GM12875 (cell line): ENCODE data around the gene PCBP4.
A peak's percentile ranks its signal among the peaks of the same experiment; 100 is the strongest.

ENCODE experiments used
- H3K4me3 ChIP-seq: one replicate; pipeline ENCODE4 v1.5.1; 2011; ENCODE audit warnings: low read depth, low read length, control low read depth
- CTCF ChIP-seq: IDR thresholded peaks from 2 replicates; pipeline ENCODE4 v1.5.1; 2011; ENCODE audit warnings: low read depth, mild to moderate bottlenecking, control low read depth, inconsistent platforms, low read length, moderate library complexity, borderline replicate concordance; ENCODE audit not compliant: insufficient read depth

The PCBP4 gene

GRCh38 chr3:51967384-51968169, at the start of gene PCBP4:
PCBP4 (minus strand) TSS chr3:51967454; CDS start chr3:51961240, 6,214 bp downstream.
- no peak for TF ChIP-seq CTCF
- peak within 1 kb of the TSS; percentile 62 for H3K4me3 ChIP-seq

GRCh38 chr3:52015438-52016228, 48.4 kb upstream of the PCBP4 start:
- no peak overlapping the region for H3K4me3 ChIP-seq
- TF ChIP-seq CTCF = no peak

DNA sequence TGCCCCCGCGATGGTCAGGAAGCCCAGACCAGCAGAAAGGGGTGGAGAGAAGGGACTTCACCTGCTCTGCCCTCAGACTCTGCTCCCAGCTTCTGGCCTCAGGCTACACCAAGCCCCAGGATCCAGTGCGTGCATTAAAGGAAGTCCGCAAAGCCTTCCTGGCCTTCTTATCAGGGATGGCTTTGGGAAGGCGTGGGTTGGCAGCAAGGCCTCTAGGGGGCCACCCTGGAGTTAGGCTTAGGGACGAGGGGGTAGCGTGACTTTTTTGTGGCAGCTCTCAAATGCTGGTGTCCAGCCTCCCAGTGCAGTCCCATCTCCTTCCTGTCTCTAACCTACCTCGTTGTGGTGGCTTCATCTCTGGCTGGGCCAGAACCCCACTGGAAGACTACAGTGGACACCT, 47.4 kb upstream of the PCBP4 start:
- H3K4me3 ChIP-seq = no peak overlapping the region
- peak; percentile 27; the same call in 1 of the 2 replicates for TF ChIP-seq CTCF

GRCh38 chr3:52013802-52014598, 46.7 kb upstream of the PCBP4 start:
- no peak overlapping the region for H3K4me3 ChIP-seq
- TF ChIP-seq CTCF = 0 out of 2 replicates have a peak, but pooled peaks have one; percentile 23

GRCh38 chr3:52012699-52013098, 45.4 kb upstream of the PCBP4 start:
- no peak for TF ChIP-seq CTCF
- no peak overlapping the region for H3K4me3 ChIP-seq

DNA sequence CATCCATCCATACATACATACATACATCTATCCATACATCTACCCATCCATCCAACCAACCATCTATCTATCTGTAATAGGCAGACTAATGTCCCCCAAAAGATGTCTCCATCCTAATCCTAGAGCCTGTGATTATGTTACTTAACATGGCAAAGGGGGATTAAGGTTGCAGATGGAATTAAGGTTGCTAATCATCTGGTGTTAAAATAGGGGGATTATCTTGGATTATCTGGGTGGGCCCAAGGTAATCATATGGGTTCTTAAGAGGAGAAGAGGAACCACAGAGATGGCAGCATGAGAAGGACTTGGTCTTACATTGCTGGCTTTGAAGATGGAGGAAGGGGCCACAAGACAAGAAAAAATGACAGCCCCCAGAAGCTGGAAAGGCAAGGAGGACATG, 43.2 kb upstream of the PCBP4 start:
- H3K4me3 ChIP-seq = no peak overlapping the region
- no peak for TF ChIP-seq CTCF
